Endothelial cell of umbilical vein (primary cell): Measurements from ENCODE around the gene CCDC47. TPM values are rescaled to one million over a fixed set of nuclear protein-coding genes. Genes with fewer than 3 reads are reported as not detected.

Experiments used
- BruUV-seq: library from RNA; stranded (reverse); fragments of 400-500 nt; replicated peaks from 2 replicates; lab custom pipeline; 2021; lab: Mats Ljungman, UMichigan
- CTCF ChIA-PET: fragments of 300-600, 350-600 bp; sonication (Branson Sonifier 250); formaldehyde crosslinking; loops from one replicate; lab custom pipeline; 2021; ENCODE audit warnings: antibody characterized with exemption, inconsistent platforms; lab: Charles Lee
- POLR2A ChIA-PET: fragments of 300-600, 350-600 bp; sonication (Branson Sonifier 250); formaldehyde crosslinking; loops from one replicate; lab custom pipeline; 2021; ENCODE audit warnings: antibody characterized with exemption, inconsistent platforms; lab: Charles Lee
- DNase-seq: peaks from one replicate; pipeline ENCODE4 v3.0.0-alpha.2; 2011; ENCODE audit warnings: low read depth, low spot score
- FAIRE-seq: peaks from 2 replicates; lab custom pipeline; 2011; peaks lifted over from hg19 to GRCh38; lab: Jason Lieb, UNC
- H2AFZ ChIP-seq: 2 replicates; pipeline ENCODE4 v1.6.0; 2012; ENCODE audit warnings: low read depth, low read length, control low read depth, inconsistent platforms
- H3K27ac ChIP-seq: 2 replicates; pipeline ENCODE4 v1.5.1; 2011; ENCODE audit warnings: low read depth, mild to moderate bottlenecking, control low read depth, low read length, moderate library complexity; ENCODE audit not compliant: insufficient read depth
- H3K27me3 ChIP-seq, 2 experiments: 2 replicates each; pipeline versions ENCODE4 v1.6.0 to v1.6.1; 2011; ENCODE audit warnings: low read length in 2 of 2, mixed read lengths in 1 of 2; ENCODE audit not compliant: control insufficient read depth in 2 of 2, insufficient read depth in 2 of 2
- H3K36me3 ChIP-seq, 2 experiments: 2 replicates in 1 of 2; 3 replicates in 1 of 2; pipeline ENCODE4 v1.5.1; 2011; ENCODE audit warnings: low read length in 2 of 2, mild to moderate bottlenecking in 1 of 2, moderate library complexity in 1 of 2; ENCODE audit not compliant: control insufficient read depth in 2 of 2, insufficient read depth in 2 of 2; ENCODE audit errors: extremely low read depth in 1 of 2
- H3K4me1 ChIP-seq: 3 replicates; pipeline ENCODE4 v1.5.1; 2011; ENCODE audit warnings: mild to moderate bottlenecking, low read length; ENCODE audit not compliant: control insufficient read depth, insufficient read depth; ENCODE audit errors: extremely low read depth
- H3K4me2 ChIP-seq: 2 replicates; pipeline ENCODE4 v1.6.1; 2011; ENCODE audit warnings: low read length, control low read depth, mixed read lengths; ENCODE audit not compliant: insufficient read depth
- H3K4me3 ChIP-seq, 3 experiments: fragments of 200-600 bp in 1 of 3; sonication (generic), shearing (Covaris generic) in 1 of 3; replicated peaks in 1 of 3; 2 replicates each; pipeline ENCODE4 v1.5.1; 2011 to 2016; ENCODE audit warnings: control low read depth in 3 of 3, low read length in 3 of 3, mild to moderate bottlenecking in 2 of 3, inconsistent platforms in 1 of 3, low read depth in 1 of 3, moderate library complexity in 1 of 3; ENCODE audit not compliant: insufficient read depth in 1 of 3
- H3K79me2 ChIP-seq: 2 replicates; pipeline ENCODE4 v1.6.0; 2012; ENCODE audit warnings: low read length, inconsistent platforms; ENCODE audit not compliant: control insufficient read depth, insufficient read depth
- H3K9ac ChIP-seq: replicated peaks from 2 replicates; pipeline ENCODE3; 2011; ENCODE audit warnings: low read length, control low read depth; ENCODE audit not compliant: insufficient read depth; ENCODE audit errors: extremely low read depth
- H3K9me1 ChIP-seq: replicated peaks from 3 replicates; pipeline ENCODE4 v1.6.0; 2011; ENCODE audit warnings: mild to moderate bottlenecking, low read length; ENCODE audit not compliant: control insufficient read depth, insufficient read depth; ENCODE audit errors: extremely low read depth
- H3K9me3 ChIP-seq: replicated peaks from 2 replicates; pipeline ENCODE4 v1.5.1; 2012; ENCODE audit warnings: low read length, inconsistent platforms; ENCODE audit not compliant: control insufficient read depth, insufficient read depth
- H4K20me1 ChIP-seq: replicated peaks from 2 replicates; pipeline ENCODE3; 2011; ENCODE audit warnings: mild to moderate bottlenecking, low read length; ENCODE audit not compliant: control insufficient read depth, insufficient read depth; ENCODE audit errors: extremely low read depth
- EZH2 ChIP-seq: IDR thresholded peaks from 2 replicates; pipeline ENCODE4 v1.6.1; 2012; ENCODE audit warnings: borderline replicate concordance, low read depth, mild to moderate bottlenecking, moderate library complexity, low read length, inconsistent platforms; ENCODE audit not compliant: severe bottlenecking
- FOS ChIP-seq: IDR thresholded peaks from 2 replicates; pipeline ENCODE4 v1.6.1; 2011; ENCODE audit warnings: mild to moderate bottlenecking, low read length, moderate library complexity, borderline replicate concordance; ENCODE audit not compliant: insufficient read depth
- GATA2 ChIP-seq: IDR thresholded peaks from 2 replicates; pipeline ENCODE4 v1.7.0; 2011; ENCODE audit warnings: low read depth, mild to moderate bottlenecking, moderate library complexity, mixed read lengths, low read length; ENCODE audit not compliant: insufficient read length, insufficient read depth
- JUN ChIP-seq: IDR thresholded peaks from 2 replicates; pipeline ENCODE4 v1.6.1; 2011; ENCODE audit warnings: borderline replicate concordance, low read depth; ENCODE audit not compliant: insufficient read length, insufficient read depth
- MYC ChIP-seq: IDR thresholded peaks from one replicate; pipeline ENCODE4 v1.6.1; 2011; ENCODE audit warnings: mild to moderate bottlenecking, low read depth, low read length
- POLR2A ChIP-seq: IDR thresholded peaks from 2 replicates; pipeline ENCODE4 v1.6.1; 2012; ENCODE audit warnings: low read depth, mild to moderate bottlenecking, control low read depth, low read length
- POLR2AphosphoS5 ChIP-seq: IDR thresholded peaks from 2 replicates; pipeline ENCODE4 v1.6.1; 2012; ENCODE audit warnings: low read depth, mild to moderate bottlenecking, control low read depth, low read length, moderate library complexity; ENCODE audit not compliant: insufficient read depth
- dilution Hi-C: fragments of 300-500 bp; cut with MboI; formaldehyde crosslinking; loops from one replicate; pipeline ENCODE4 v1.15.0; 2019; ENCODE audit warnings: low sequenced_read_pairs; ENCODE audit not compliant: extremely low pct_ligation_motif_present
- intact Hi-C: fragments of 100-400 bp; cut with micrococcal nuclease; formaldehyde crosslinking; loops from one replicate; pipeline ENCODE4 v1.10.0; 2022
- polyA plus RNA-seq, 4 experiments: library from polyadenylated mRNA; depleted of rRNA in 3 of 4; stranded (reverse) in 3 of 4; unstranded in 1 of 4; fragments of >200 nt; gene quantifications; 2 replicates each; pipeline versions ENCODE4 v1.2.1 to v1.2.3, GENCODE V29; 2011 to 2012; ENCODE audit warnings: missing spikeins in 1 of 4
- total RNA-seq: library from RNA; stranded (reverse); gene quantifications from 2 replicates; pipeline ENCODE4 v1.2.3, GENCODE V29; 2021
- TF ChIP-seq, protein P1 (sequence below), 2 donors: IDR thresholded peaks; 1 replicate in 1 of 2; 2 replicates in 1 of 2; pipeline ENCODE4 v1.5.1; 2011; ENCODE audit warnings: low read length in 2 of 2, mild to moderate bottlenecking in 2 of 2, moderate library complexity in 2 of 2, control low read depth in 1 of 2, inconsistent platforms in 1 of 2, low read depth in 1 of 2; ENCODE audit not compliant: insufficient read depth in 1 of 2; ENCODE audit errors: extremely low read depth in 1 of 2
- TF ChIP-seq, protein P2 (sequence below): IDR thresholded peaks from 2 replicates; pipeline ENCODE4 v1.6.1; 2011; ENCODE audit not compliant: insufficient read depth, insufficient read length

Gene CCDC47
- total and polyA plus RNA-seq, 2 donors (not counting 3 experiments of a cell fraction or from before 2014, with no cell fraction given), result 21.7 to 76.5 TPM

DNA sequence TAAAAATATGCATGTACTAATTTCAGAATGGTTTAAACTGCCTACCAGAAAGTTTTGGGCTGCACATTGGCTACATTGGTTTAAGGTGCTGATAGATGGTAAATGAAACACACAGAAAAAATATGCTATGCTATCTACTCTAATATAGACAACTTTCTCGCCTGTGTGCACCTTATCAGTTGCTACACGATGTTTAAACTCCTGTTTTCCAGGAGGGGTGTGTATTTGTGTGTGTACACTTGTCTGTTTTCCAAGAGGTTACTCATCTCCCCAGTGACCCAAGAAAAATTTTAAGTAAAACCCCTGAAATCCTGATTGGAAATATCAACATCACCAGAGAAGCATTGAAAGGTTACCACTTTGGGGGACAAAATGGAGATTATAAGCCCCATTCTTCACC is 32.2 kb upstream of the CCDC47 start:
- no peak overlapping the region for H2AFZ ChIP-seq
- no peak overlapping the region for H3K4me2 ChIP-seq
- ChIA-PET CTCF (no interaction called here), POLR2A (no interaction called here)
- no peaks in the 10 kb centered on the region for H3K4me1 ChIP-seq
- no peak overlapping the region for H3K9ac ChIP-seq
- no peaks in the 10 kb centered on the region for H3K9me1 ChIP-seq
- DNase-seq (no peak), FAIRE-seq (no peak)
- H3K4me3 ChIP-seq, result no peak overlapping the region
- dilution Hi-C loops, result no loop called here
- H3K36me3 ChIP-seq, result peaks cover 26 to 35% of the 10 kb centered on the region in 2 experiments
- H4K20me1 ChIP-seq, result no peaks in the 10 kb centered on the region
- intact Hi-C loops, result no loop called here
- no peaks in the 10 kb centered on the region for H3K9me3 ChIP-seq
- BruUV-seq, result no TSS peak
- no peaks in the 10 kb centered on the region for H3K27me3 ChIP-seq
- no peak overlapping the region for H3K27ac ChIP-seq
- TF ChIP-seq FOS (no peak), EZH2 (no peak), MYC (no peak), GATA2 (no peak), POLR2AphosphoS5 (no peak), JUN (no peak), POLR2A (no peak)
- TF ChIP-seq, protein P1, sequence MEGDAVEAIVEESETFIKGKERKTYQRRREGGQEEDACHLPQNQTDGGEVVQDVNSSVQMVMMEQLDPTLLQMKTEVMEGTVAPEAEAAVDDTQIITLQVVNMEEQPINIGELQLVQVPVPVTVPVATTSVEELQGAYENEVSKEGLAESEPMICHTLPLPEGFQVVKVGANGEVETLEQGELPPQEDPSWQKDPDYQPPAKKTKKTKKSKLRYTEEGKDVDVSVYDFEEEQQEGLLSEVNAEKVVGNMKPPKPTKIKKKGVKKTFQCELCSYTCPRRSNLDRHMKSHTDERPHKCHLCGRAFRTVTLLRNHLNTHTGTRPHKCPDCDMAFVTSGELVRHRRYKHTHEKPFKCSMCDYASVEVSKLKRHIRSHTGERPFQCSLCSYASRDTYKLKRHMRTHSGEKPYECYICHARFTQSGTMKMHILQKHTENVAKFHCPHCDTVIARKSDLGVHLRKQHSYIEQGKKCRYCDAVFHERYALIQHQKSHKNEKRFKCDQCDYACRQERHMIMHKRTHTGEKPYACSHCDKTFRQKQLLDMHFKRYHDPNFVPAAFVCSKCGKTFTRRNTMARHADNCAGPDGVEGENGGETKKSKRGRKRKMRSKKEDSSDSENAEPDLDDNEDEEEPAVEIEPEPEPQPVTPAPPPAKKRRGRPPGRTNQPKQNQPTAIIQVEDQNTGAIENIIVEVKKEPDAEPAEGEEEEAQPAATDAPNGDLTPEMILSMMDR (IDR thresholded peaks at IDR 0.05; ENCODE audit: extremely low read depth in 1 of 2, insufficient read depth in 1 of 2, low read depth in 1 of 2, low read length in 2 of 2), result no peak
- TF ChIP-seq, protein P2, sequence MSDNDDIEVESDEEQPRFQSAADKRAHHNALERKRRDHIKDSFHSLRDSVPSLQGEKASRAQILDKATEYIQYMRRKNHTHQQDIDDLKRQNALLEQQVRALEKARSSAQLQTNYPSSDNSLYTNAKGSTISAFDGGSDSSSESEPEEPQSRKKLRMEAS, result no peak
- peaks cover 2% of the 10 kb centered on the region for H3K79me2 ChIP-seq
